Uterus (tissue), 2 donors: ENCODE measurements around the gene EPB41L3.

ENCODE experiments used
- POLR2A ChIP-seq, 2 donors: fragments of 450-650 bp; IDR thresholded peaks; one replicate each; pipeline ENCODE4 v1.6.1; 2016; ENCODE audit warnings: antibody characterized with exemption in 2 of 2, mild to moderate bottlenecking in 1 of 2, moderate library complexity in 1 of 2
- TF ChIP-seq, protein P1 (sequence below), 4 experiments: fragments of 200-600 bp in 2 of 4; fragments of 450-650 bp in 2 of 4; sonication (generic) in 2 of 4; IDR thresholded peaks; one replicate each; pipeline ENCODE4 v1.5.1; 2016 to 2019; ENCODE audit warnings: antibody characterized with exemption in 4 of 4, mild to moderate bottlenecking in 2 of 4, moderate library complexity in 1 of 4

DNA sequence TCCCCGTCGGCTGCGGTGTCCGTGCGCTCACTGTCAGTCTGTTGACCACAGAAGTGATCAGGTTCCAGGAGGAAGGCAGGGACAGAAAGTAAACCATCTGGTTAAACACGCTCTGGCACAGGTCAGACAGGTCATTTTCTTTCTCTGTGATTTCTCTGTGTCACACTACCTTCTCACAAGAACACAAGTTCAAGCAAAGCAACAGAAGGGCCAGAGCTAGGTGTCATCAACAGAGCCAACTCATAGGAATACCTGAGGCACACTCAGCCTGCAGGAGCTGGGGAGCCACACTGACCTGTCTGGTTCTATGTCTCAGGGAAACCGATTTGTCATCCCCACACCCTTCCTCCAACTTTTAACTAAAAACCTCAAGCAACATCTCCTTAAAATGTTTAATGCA is 133.2 kb downstream of the EPB41L3 start:
- TF ChIP-seq, protein P1, sequence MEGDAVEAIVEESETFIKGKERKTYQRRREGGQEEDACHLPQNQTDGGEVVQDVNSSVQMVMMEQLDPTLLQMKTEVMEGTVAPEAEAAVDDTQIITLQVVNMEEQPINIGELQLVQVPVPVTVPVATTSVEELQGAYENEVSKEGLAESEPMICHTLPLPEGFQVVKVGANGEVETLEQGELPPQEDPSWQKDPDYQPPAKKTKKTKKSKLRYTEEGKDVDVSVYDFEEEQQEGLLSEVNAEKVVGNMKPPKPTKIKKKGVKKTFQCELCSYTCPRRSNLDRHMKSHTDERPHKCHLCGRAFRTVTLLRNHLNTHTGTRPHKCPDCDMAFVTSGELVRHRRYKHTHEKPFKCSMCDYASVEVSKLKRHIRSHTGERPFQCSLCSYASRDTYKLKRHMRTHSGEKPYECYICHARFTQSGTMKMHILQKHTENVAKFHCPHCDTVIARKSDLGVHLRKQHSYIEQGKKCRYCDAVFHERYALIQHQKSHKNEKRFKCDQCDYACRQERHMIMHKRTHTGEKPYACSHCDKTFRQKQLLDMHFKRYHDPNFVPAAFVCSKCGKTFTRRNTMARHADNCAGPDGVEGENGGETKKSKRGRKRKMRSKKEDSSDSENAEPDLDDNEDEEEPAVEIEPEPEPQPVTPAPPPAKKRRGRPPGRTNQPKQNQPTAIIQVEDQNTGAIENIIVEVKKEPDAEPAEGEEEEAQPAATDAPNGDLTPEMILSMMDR (IDR thresholded peaks at IDR 0.05), result no peak
- TF ChIP-seq POLR2A (IDR thresholded peaks at IDR 0.05), result no peak
